Heart left ventricle (tissue), 13 donors: ENCODE results near the gene EIPR1.

Source experiments
- POLR2A ChIP-seq, 2 donors: fragments of 450-650 bp; IDR thresholded peaks; one replicate each; pipeline ENCODE4 v1.6.1; 2017; ENCODE audit warnings: antibody characterized with exemption in 2 of 2, mild to moderate bottlenecking in 2 of 2, moderate library complexity in 2 of 2
- TF ChIP-seq, protein P1 (sequence below), 12 donors: fragments of 200-600 bp; sonication (generic) in 4 of 12; IDR thresholded peaks; one replicate each; pipeline versions ENCODE4 v1.5.0 to v1.8.0; 2018 to 2022; ENCODE audit warnings: antibody characterized with exemption in 12 of 12, mild to moderate bottlenecking in 5 of 12
- donor health status: ischemic (EF 13 %, LVEDD 7.1; RV severe dilation, severe dysfunction).
- donor health status: DM: no; HTN: yes; CAD: no.
- donor health status: DM: no; HTN: no; CAD: no.
- donor health status: ischemic (EF 25% LVEDD 6.9; RV normal size, moderate dysfunction).
- donor health status: ischemic (EF 25% LVEDD 5.7; RV mildly dilated, moderate dysfunction).
- donor health status: ischemic (EF 35%, LVEDD 5.7; RV mildly dilated, moderate dysfunction).
- donor health status: nonischemic (EF 11% LVEDD 7.7; RV severe dilation, severe dysfunction).
- donor health status: DM: yes; HTN: yes; CAD: no.
- donor health status: PGD.
- donor health status: ischemic (EF 29% LVEDD 5.4; RV normal size, mild dysfunction).
- donor health status: nonischemic (EF 23%, LVEDD 6.1; RV moderate dilation, normal function).

DNA sequence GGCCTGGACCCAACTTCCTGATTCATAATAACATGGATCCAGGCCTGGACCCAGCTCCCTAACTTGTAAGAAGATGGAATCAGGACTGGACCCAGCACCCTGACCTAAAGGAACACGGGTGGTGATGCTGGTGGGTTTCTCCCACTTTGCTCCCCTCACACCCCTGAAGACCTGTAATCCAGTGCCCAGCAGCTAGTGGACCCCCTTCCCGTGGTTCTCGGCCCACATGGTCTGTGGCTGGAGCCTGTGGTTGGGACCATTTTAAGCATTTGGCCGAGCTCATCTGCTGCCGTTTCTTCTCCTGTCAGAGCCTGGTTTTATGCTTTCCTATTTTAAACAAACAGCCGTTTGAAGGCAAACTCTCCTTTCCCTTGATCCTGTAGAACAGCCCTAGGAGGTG is 232.8 kb downstream of the EIPR1 start:
- TF ChIP-seq, protein P1, sequence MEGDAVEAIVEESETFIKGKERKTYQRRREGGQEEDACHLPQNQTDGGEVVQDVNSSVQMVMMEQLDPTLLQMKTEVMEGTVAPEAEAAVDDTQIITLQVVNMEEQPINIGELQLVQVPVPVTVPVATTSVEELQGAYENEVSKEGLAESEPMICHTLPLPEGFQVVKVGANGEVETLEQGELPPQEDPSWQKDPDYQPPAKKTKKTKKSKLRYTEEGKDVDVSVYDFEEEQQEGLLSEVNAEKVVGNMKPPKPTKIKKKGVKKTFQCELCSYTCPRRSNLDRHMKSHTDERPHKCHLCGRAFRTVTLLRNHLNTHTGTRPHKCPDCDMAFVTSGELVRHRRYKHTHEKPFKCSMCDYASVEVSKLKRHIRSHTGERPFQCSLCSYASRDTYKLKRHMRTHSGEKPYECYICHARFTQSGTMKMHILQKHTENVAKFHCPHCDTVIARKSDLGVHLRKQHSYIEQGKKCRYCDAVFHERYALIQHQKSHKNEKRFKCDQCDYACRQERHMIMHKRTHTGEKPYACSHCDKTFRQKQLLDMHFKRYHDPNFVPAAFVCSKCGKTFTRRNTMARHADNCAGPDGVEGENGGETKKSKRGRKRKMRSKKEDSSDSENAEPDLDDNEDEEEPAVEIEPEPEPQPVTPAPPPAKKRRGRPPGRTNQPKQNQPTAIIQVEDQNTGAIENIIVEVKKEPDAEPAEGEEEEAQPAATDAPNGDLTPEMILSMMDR (IDR thresholded peaks at IDR 0.05), result no peak
- no peak for TF ChIP-seq POLR2A (IDR thresholded peaks at IDR 0.05)
